GM19099 (cell line): Measurements from ENCODE around the gene CD200R1.

ENCODE experiments used
- POLR2A ChIP-seq: IDR thresholded peaks from 3 replicates; pipeline ENCODE4 v1.6.1; 2011; ENCODE audit warnings: low read depth; ENCODE audit not compliant: insufficient read length; ENCODE audit errors: extremely low read depth

The CD200R1 gene

GRCh38 chr3:112984485-112984884, 9.6 kb upstream of the CD200R1 start:
- no peak for TF ChIP-seq POLR2A

GRCh38 chr3:112982710-112983109, 7.8 kb upstream of the CD200R1 start:
- TF ChIP-seq POLR2A: no peak

GRCh38 chr3:112980080-112980479, 5.2 kb upstream of the CD200R1 start:
- TF ChIP-seq POLR2A: no peak

- TF ChIP-seq POLR2A: no peak
Observed at GRCh38 chr3:112979244-112979832, 4.4 kb upstream of the CD200R1 start.

- no peak for TF ChIP-seq POLR2A
Observed at GRCh38 chr3:112976953-112977352, 2.0 kb upstream of the CD200R1 start.

GRCh38 chr3:112976001-112976400, 1.1 kb upstream of the CD200R1 start:
- TF ChIP-seq POLR2A: no peak

GRCh38 chr3:112974178-112974517, 755 bp downstream of the CD200R1 start:
- no peak for TF ChIP-seq POLR2A

GRCh38 chr3:112973325-112974177, 1.4 kb downstream of the CD200R1 start:
- TF ChIP-seq POLR2A: no peak

- no peak for TF ChIP-seq POLR2A
Observed at GRCh38 chr3:112972158-112972557, 2.7 kb downstream of the CD200R1 start.

- TF ChIP-seq POLR2A: no peak
Observed at GRCh38 chr3:112967828-112968227, 7.1 kb downstream of the CD200R1 start.

- no peak for TF ChIP-seq POLR2A
Observed at GRCh38 chr3:112967425-112967824, 7.5 kb downstream of the CD200R1 start.

GRCh38 chr3:112966633-112967032, 8.3 kb downstream of the CD200R1 start:
- TF ChIP-seq POLR2A: no peak

GRCh38 chr3:112965656-112966055, 9.2 kb downstream of the CD200R1 start:
- TF ChIP-seq POLR2A: no peak

- TF ChIP-seq POLR2A: no peak
Observed at GRCh38 chr3:112963683-112964082, 11.2 kb downstream of the CD200R1 start.

GRCh38 chr3:112958811-112959560, 15.9 kb downstream of the CD200R1 start:
- TF ChIP-seq POLR2A: no peak

- no peak for TF ChIP-seq POLR2A
Observed at GRCh38 chr3:112956351-112956750, 18.6 kb downstream of the CD200R1 start.
